Chondrocyte (in vitro differentiated cells): ENCODE measurements around the gene PKIB. TPM values are rescaled to one million over a fixed set of nuclear protein-coding genes. Genes with fewer than 3 reads are reported as not detected.

ENCODE experiments used
- DNase-seq: peaks from one replicate; pipeline ENCODE4 v3.0.0; 2021; ENCODE audit warnings: mixed read lengths, low spot score
- H3K27ac Mint-ChIP-seq: one replicate; pipeline ENCODE4 v1.8.0; 2021; ENCODE audit warnings: mild to moderate bottlenecking, moderate library complexity, mixed read lengths; ENCODE audit not compliant: unreplicated experiment
- H3K27me3 Mint-ChIP-seq: 2 replicates; pipeline ENCODE4 v1.8.0; 2021; ENCODE audit warnings: low read depth, mixed read lengths
- H3K36me3 Mint-ChIP-seq: 2 replicates; pipeline ENCODE4 v1.8.0; 2021; ENCODE audit warnings: low read depth, mixed read lengths
- H3K4me1 Mint-ChIP-seq: 2 replicates; pipeline ENCODE4 v1.8.0; 2021; ENCODE audit warnings: low read depth, mild to moderate bottlenecking, mixed read lengths
- H3K4me3 Mint-ChIP-seq: one replicate; pipeline ENCODE4 v1.8.0; 2021; ENCODE audit warnings: mild to moderate bottlenecking, moderate library complexity, mixed read lengths; ENCODE audit not compliant: unreplicated experiment
- H3K9me3 Mint-ChIP-seq: 2 replicates; pipeline ENCODE4 v1.8.0; 2021; ENCODE audit warnings: low read depth, mixed read lengths
- total RNA-seq: library from RNA; stranded (reverse); gene quantifications from 3 replicates; pipeline ENCODE4 v1.2.1, GENCODE V29; 2021
- TF ChIP-seq, protein P1 (sequence below): fragments of 200-600 bp; sonication (generic); IDR thresholded peaks from 2 replicates; pipeline ENCODE4 v1.5.0; 2021; ENCODE audit warnings: antibody characterized with exemption, mild to moderate bottlenecking, moderate library complexity

Gene PKIB
- total RNA-seq, 1 donor from 2014 or later = 44.3 TPM

DNA sequence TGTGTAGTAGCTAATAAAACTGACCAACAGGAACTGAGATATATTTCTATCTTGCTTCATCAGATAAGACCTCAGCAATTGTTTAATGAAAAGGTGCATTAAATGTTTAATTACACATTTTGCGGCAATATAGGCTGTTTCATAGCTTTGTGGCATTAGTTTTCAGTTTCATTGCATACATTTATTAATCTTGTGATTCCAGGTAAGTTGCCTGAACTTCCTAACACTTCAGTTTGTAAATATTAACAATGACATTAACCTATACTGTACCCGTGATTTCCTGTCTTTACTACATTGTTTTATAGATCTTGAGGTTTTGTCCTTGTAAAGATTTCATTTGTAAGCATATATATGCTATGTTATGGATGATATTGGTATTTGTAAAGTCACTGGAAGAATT is 66.5 kb downstream of the PKIB start:
- H3K27me3 Mint-ChIP-seq = no peaks in the 10 kb centered on the region

DNA sequence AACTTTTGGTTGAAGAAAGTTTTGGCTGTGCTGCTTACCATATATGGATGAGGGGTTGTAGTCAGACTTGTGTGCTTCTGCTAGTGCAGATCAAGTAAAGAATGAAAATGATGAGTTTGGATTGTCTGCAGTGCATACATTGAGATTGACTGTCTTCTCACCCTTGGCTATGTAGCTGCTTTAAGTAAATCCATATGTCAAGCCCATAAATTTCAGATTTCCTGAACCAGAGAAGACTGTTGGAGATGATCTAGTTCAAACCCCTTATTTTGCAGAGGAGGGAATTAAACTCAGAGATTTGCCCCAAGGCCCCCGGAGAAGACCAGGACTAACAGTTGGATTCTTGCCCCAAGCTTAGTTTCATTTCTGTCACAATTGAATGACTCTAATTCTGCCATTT is 67.2 kb downstream of the PKIB start:
- no peak for DNase-seq
- H3K9me3 Mint-ChIP-seq = no peaks in the 10 kb centered on the region
- peaks cover 8% of the 10 kb centered on the region for H3K4me1 Mint-ChIP-seq
- H3K27me3 Mint-ChIP-seq = no peaks in the 10 kb centered on the region
- peaks cover 11% of the 10 kb centered on the region for H3K36me3 Mint-ChIP-seq
- TF ChIP-seq, protein P1, sequence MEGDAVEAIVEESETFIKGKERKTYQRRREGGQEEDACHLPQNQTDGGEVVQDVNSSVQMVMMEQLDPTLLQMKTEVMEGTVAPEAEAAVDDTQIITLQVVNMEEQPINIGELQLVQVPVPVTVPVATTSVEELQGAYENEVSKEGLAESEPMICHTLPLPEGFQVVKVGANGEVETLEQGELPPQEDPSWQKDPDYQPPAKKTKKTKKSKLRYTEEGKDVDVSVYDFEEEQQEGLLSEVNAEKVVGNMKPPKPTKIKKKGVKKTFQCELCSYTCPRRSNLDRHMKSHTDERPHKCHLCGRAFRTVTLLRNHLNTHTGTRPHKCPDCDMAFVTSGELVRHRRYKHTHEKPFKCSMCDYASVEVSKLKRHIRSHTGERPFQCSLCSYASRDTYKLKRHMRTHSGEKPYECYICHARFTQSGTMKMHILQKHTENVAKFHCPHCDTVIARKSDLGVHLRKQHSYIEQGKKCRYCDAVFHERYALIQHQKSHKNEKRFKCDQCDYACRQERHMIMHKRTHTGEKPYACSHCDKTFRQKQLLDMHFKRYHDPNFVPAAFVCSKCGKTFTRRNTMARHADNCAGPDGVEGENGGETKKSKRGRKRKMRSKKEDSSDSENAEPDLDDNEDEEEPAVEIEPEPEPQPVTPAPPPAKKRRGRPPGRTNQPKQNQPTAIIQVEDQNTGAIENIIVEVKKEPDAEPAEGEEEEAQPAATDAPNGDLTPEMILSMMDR = no peak
- H3K4me3 Mint-ChIP-seq = no peak overlapping the region
- H3K27ac Mint-ChIP-seq = no peak overlapping the region

More for the DNA sequence above, 66.5 kb downstream of the PKIB start:
- no peaks in the 10 kb centered on the region for H3K9me3 Mint-ChIP-seq
- no peak overlapping the region for H3K27ac Mint-ChIP-seq
- H3K4me1 Mint-ChIP-seq = peaks cover 8% of the 10 kb centered on the region
- TF ChIP-seq, protein P1 = no peak
- no peak for DNase-seq
- no peak overlapping the region for H3K4me3 Mint-ChIP-seq
- H3K36me3 Mint-ChIP-seq = peaks cover 11% of the 10 kb centered on the region

DNA sequence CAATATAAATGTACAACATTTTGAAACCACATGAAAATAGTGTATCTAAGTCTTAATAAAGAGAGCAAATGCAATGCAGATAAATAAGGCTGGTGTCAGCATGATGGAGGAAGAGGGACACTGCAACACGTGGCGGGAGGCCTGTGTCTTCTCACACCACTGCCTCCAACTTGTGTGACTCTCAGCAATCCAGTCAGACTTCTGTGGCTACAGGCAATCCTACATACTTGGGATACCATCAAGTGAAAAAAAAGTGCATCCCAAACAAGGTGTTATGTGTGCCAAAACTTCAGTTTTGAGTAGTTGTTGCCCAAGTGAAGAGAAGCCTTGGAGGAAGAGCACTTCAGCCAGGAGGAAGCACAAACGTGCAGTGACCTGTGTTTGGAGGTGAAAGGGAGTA is 68.6 kb downstream of the PKIB start:
- Mint-ChIP-seq H3K36me3 (peaks cover 11% of the 10 kb centered on the region), H3K9me3 (no peaks in the 10 kb centered on the region), H3K27me3 (no peaks in the 10 kb centered on the region), H3K27ac (no peak overlapping the region), H3K4me1 (peaks cover 2% of the 10 kb centered on the region), H3K4me3 (no peak overlapping the region)
- TF ChIP-seq, protein P1 = no peak
- no peak for DNase-seq

DNA sequence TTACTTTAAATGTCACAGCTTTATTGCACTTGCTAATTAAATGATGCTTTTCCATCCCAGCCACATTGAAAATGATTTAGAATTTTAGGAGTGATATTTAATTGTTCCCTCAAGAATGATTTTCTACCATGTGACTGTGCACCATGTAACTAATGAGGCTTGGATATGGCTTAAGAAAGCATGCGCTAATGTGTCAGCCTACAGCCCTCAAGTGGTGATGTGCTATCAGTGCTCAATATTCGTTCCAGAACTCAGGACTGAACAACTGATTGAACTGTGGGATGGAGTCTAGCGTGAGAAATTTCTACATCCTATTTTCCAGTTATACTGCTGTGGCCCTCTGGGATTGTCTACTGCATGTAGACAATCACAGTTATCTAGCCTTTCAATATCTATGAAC is 71.5 kb downstream of the PKIB start:
- no peaks in the 10 kb centered on the region for H3K27me3 Mint-ChIP-seq
- H3K4me1 Mint-ChIP-seq = no peaks in the 10 kb centered on the region
- no peak for DNase-seq
- H3K27ac Mint-ChIP-seq = no peak overlapping the region
- TF ChIP-seq, protein P1 = no peak
- no peak overlapping the region for H3K4me3 Mint-ChIP-seq
- peaks cover 4% of the 10 kb centered on the region for H3K9me3 Mint-ChIP-seq
- peaks cover 7% of the 10 kb centered on the region for H3K36me3 Mint-ChIP-seq

DNA sequence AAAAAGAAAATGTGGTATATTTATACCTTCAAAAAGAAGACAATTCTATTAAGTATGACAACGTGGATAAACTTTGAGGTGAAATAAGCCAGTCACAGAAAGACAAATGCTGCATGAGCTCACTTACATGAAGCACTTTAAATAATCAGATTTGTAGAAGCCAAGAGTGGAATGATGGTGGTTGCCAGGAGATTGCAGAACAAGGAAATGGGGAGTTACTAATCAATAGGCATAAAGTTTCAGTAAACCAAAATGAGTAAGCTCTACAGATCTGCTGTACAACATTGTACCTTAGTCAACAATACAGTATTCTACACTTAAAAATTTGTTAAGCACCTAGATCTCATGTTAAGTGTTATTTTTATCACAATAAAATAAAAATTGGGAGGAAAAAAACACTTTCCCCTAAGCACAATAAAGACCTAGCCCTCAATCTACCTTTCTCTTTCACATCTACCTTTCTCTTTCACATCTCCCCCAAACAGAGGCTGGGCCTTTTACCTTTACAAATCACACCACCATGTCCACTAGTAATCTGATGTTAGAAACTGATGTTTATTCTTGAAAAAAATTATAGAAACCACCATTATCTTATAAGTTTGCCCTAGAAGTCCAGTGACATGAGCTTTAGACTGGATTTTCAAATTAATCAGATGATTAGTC is 73.9 kb downstream of the PKIB start:
- H3K4me3 Mint-ChIP-seq = no peak overlapping the region
- H3K27me3 Mint-ChIP-seq = no peaks in the 10 kb centered on the region
- TF ChIP-seq, protein P1 = no peak
- DNase-seq = no peak
- no peaks in the 10 kb centered on the region for H3K4me1 Mint-ChIP-seq
- H3K36me3 Mint-ChIP-seq = peaks cover 7% of the 10 kb centered on the region
- H3K9me3 Mint-ChIP-seq = peaks cover 12% of the 10 kb centered on the region
- H3K27ac Mint-ChIP-seq = no peak overlapping the region
